CD4-positive, alpha-beta T cell (primary cell): ENCODE measurements around the gene CDT1. TPM values are rescaled to one million over a fixed set of nuclear protein-coding genes. Genes with fewer than 3 reads are reported as not detected.

ENCODE experiments used
- ATAC-seq: fragments of 200-7000 bp; cut with Tn5 transposase; one replicate; pipeline ENCODE4 v1.10.0; 2022; ENCODE audit warnings: mild to moderate bottlenecking; ENCODE audit not compliant: poor library complexity
- CTCF ChIA-PET: fragments of 350-600 bp; sonication (Branson Sonifier 250); formaldehyde crosslinking; loops from one replicate; lab custom pipeline; 2021; ENCODE audit warnings: antibody characterized with exemption, inconsistent platforms; lab: Charles Lee
- POLR2A ChIA-PET: fragments of 350-600 bp; sonication (Branson Sonifier 250); formaldehyde crosslinking; loops from one replicate; lab custom pipeline; 2021; ENCODE audit warnings: antibody characterized with exemption, inconsistent platforms; lab: Charles Lee
- DNase-seq, 14 experiments: peaks; one replicate each; pipeline ENCODE4 v3.0.0-alpha.2; 2013 to 2020; ENCODE audit warnings: mixed read lengths in 2 of 14
- H3K27ac ChIP-seq, 2 donors: one replicate each; pipeline versions ENCODE4 v1.5.1 to v1.7.0; 2013; ENCODE audit warnings: low read length in 2 of 2, low read depth in 1 of 2, mild to moderate bottlenecking in 1 of 2
- H3K27me3 ChIP-seq, 2 experiments: 1 replicate in 1 of 2; 2 replicates in 1 of 2; pipeline versions ENCODE4 v1.6.1 to v1.7.0; 2013; ENCODE audit warnings: low read length in 2 of 2, control low read depth in 1 of 2, mild to moderate bottlenecking in 1 of 2, moderate library complexity in 1 of 2; ENCODE audit not compliant: insufficient read depth in 2 of 2, control insufficient read depth in 1 of 2
- H3K36me3 ChIP-seq: one replicate; pipeline ENCODE4 v1.6.1; 2013; ENCODE audit warnings: low read length, control low read depth; ENCODE audit not compliant: insufficient read depth
- H3K4me1 ChIP-seq: one replicate; pipeline ENCODE4 v1.6.1; 2013; ENCODE audit warnings: low read length, control low read depth; ENCODE audit not compliant: insufficient read depth
- H3K4me3 ChIP-seq: one replicate; pipeline ENCODE4 v1.5.1; 2013; ENCODE audit warnings: mild to moderate bottlenecking, low read length, moderate library complexity
- H3K9me3 ChIP-seq, 2 experiments: 1 replicate in 1 of 2; 2 replicates in 1 of 2; pipeline versions ENCODE4 v1.6.1 to v1.7.0; 2013; ENCODE audit warnings: low read length in 2 of 2, mild to moderate bottlenecking in 2 of 2, control low read depth in 1 of 2, moderate library complexity in 1 of 2; ENCODE audit not compliant: control insufficient read depth in 1 of 2, insufficient read depth in 1 of 2
- H3K27ac Mint-ChIP-seq: one replicate; pipeline ENCODE4 v1.8.0; 2020; ENCODE audit warnings: mixed read lengths
- H3K27me3 Mint-ChIP-seq: one replicate; pipeline ENCODE4 v1.8.0; 2021; ENCODE audit warnings: mixed read lengths
- H3K36me3 Mint-ChIP-seq: one replicate; pipeline ENCODE4 v1.8.0; 2021; ENCODE audit warnings: low read depth, mixed read lengths
- H3K4me1 Mint-ChIP-seq: one replicate; pipeline ENCODE4 v1.8.0; 2021; ENCODE audit warnings: low read depth, mixed read lengths
- H3K4me3 Mint-ChIP-seq: one replicate; pipeline ENCODE4 v1.8.0; 2020; ENCODE audit warnings: mild to moderate bottlenecking, mixed read lengths
- H3K9me3 Mint-ChIP-seq: one replicate; pipeline ENCODE4 v1.8.0; 2020; ENCODE audit warnings: mixed read lengths
- CTCF ChIP-seq: fragments of 200-600 bp; IDR thresholded peaks from one replicate; pipeline ENCODE4 v1.8.0; 2022; ENCODE audit warnings: antibody characterized with exemption, mild to moderate bottlenecking
- intact Hi-C, 2 experiments: fragments of 100-400 bp; cut with DNase I in 1 of 2; cut with micrococcal nuclease in 1 of 2; formaldehyde crosslinking; loops; one replicate each; pipeline versions ENCODE4 v1.15.1 to v1.9.0; 2023 to 2025; cut with DNase I, micrococcal nuclease
- total RNA-seq, 174 experiments: library from RNA in 2 of 174; stranded (reverse) in 2 of 174; gene quantifications; one replicate each; pipeline ENCODE4 v1.2.3 and lab custom pipeline; 2021 to 2026

CDT1 gene
- total RNA-seq, 2 experiments from 2014 or later = 0.47 to 1.0 TPM

DNA sequence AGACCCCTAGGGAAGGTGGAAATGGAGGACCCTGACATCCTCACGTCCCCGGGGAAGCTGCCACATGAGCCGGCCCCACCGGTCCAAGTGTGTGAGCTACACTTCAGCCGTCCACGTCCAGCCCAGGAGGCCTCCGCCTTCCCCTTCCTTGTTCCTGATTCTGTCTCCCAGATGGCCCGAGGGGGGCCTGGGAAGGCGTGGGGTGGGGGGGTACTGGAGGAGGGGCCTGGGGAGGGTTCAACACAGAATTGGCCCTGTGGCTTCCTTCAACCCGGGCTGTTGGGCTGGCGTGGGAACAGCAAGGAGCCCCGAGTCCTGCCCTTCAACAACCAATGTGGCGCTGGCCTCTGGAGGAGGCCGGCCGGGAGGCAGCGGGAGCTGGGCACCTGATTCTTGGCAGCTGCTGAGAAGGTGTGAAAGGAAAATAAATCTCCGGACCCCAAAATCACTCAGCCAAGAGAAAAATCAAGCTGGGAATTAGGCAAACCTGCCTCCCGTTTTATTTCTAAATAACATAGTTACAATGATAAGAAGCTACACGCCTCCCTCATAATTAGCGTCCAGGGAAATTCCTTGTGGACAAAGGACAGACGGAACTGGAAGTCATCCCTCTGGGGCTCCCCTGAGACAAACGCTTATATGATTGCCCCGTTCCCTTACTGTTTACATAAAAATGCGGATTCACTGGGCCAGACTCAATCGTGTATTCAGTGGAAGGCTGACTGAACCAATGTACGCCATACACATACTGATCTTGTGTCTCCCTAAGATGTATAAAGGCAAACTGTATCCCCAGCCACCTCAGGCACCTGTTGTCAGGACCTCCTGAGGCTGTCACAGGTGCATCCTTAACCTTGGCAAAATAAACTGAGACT, 9.9 kb downstream of the CDT1 start:
- Mint-ChIP-seq H3K27ac (no peak overlapping the region), H3K27me3 (no peaks in the 10 kb centered on the region), H3K4me1 (peaks cover 4% of the 10 kb centered on the region), H3K9me3 (no peaks in the 10 kb centered on the region), H3K4me3 (peak overlapping the region; percentile 60), H3K36me3 (peaks cover 8% of the 10 kb centered on the region)
- Histone ChIP-seq H3K9me3 (no peaks in the 10 kb centered on the region), H3K4me1 (peaks cover 29% of the 10 kb centered on the region), H3K27me3 (no peaks in the 10 kb centered on the region), H3K4me3 (no peak overlapping the region), H3K27ac (no peak overlapping the region), H3K36me3 (peaks cover 16% of the 10 kb centered on the region)
- intact Hi-C loops = loop anchor here (1.0 to 2.0 kb wide), 3 partner anchors 44 to 403 kb away; partner anchors contain the start of genes TRAPPC2L (in 1 of the 2) and ZNF778 (in 1 of the 2)
- ChIA-PET POLR2A (interaction anchor here (0.7 to 5.5 kb wide), 5 partner anchors 18 to 434 kb away, joined by 3 to 67 read pairs (median 22); partner anchors contain the start of genes GALNS, PIEZO1 and TRAPPC2L), CTCF (interaction anchor here (1.2 to 4.2 kb wide), 2 partner anchors 44 to 76 kb away, joined by 3 to 19 read pairs; partner anchors contain the start of genes GALNS and TRAPPC2L)
- ATAC-seq (no peak), DNase-seq (no peak)
- TF ChIP-seq CTCF = no peak

- intact Hi-C loops = loop anchor here (1.0 to 2.0 kb wide), 2 partner anchors 43 to 353 kb away; partner anchors contain the start of gene TRAPPC2L (in 1 of the 2)
These were observed 10.5 kb downstream of the CDT1 start for GRCh38 chr16:88814144-88814502.

More at GRCh38 chr16:88814144-88814502, 10.5 kb downstream of the CDT1 start:
- ATAC-seq = no peak
- Histone ChIP-seq H3K4me1 (peaks cover 29% of the 10 kb centered on the region), H3K36me3 (peaks cover 12% of the 10 kb centered on the region), H3K9me3 (no peaks in the 10 kb centered on the region), H3K4me3 (no peak overlapping the region), H3K27me3 (no peaks in the 10 kb centered on the region), H3K27ac (no peak overlapping the region)
- no peaks in the 10 kb centered on the region for H3K27me3 Mint-ChIP-seq
- H3K36me3 Mint-ChIP-seq = peaks cover 8% of the 10 kb centered on the region
- H3K27ac Mint-ChIP-seq = no peak overlapping the region
- no peaks in the 10 kb centered on the region for H3K9me3 Mint-ChIP-seq
- no peak for TF ChIP-seq CTCF
- H3K4me3 Mint-ChIP-seq = peak overlapping the region; percentile 60
- DNase-seq = no peak
- ChIA-PET CTCF (interaction anchor here (1.2 to 4.2 kb wide), 2 partner anchors 43 to 77 kb away, joined by 3 to 19 read pairs; partner anchors contain the start of genes GALNS and TRAPPC2L), POLR2A (interaction anchor here (5.5 kb wide), 1 partner anchor 43 kb away, joined by 67 read pairs; the partner anchor contains the start of genes GALNS and TRAPPC2L)
- H3K4me1 Mint-ChIP-seq = peaks cover 4% of the 10 kb centered on the region
